Brain microvascular endothelial cell (primary cell): ENCODE measurements around the gene LARP4B.

ENCODE experiments used
- DNase-seq: peaks from one replicate; pipeline ENCODE4 v3.0.0-alpha.2; 2020
- H3K27ac ChIP-seq: fragments of 250-450 bp; sonication (Bioruptor Pico); 2 replicates; pipeline ENCODE4 v1.5.1; 2020; ENCODE audit warnings: mild to moderate bottlenecking, moderate library complexity
- H3K27me3 ChIP-seq: fragments of 250-450 bp; sonication (Bioruptor Pico); replicated peaks from 2 replicates; pipeline ENCODE4 v1.5.1; 2020; ENCODE audit warnings: mild to moderate bottlenecking
- H3K36me3 ChIP-seq: fragments of 250-450 bp; sonication (Bioruptor Pico); replicated peaks from 2 replicates; pipeline ENCODE4 v1.5.1; 2020; ENCODE audit warnings: mild to moderate bottlenecking
- H3K4me3 ChIP-seq: 2 replicates; pipeline ENCODE4 v1.5.1; 2011; ENCODE audit warnings: low read depth, mild to moderate bottlenecking, control low read depth, low read length, moderate library complexity
- CTCF ChIP-seq: IDR thresholded peaks from 2 replicates; pipeline ENCODE4 v1.5.1; 2011; ENCODE audit warnings: low read depth, mild to moderate bottlenecking, moderate library complexity, low read length, control low read depth, inconsistent platforms; ENCODE audit errors: missing control alignments
- in situ Hi-C: cut with HindIII; loops from 2 replicates; pipeline ENCODE4 v1.10.0; 2017; ENCODE audit warnings: low sequenced_read_pairs, low pct_ligation_motif_present

LARP4B gene

GRCh38 chr10:828191-828590, 103.3 kb downstream of the LARP4B start:
- Histone ChIP-seq H3K36me3 (peaks cover 54% of the 10 kb centered on the region), H3K4me3 (no peak overlapping the region), H3K27me3 (no peaks in the 10 kb centered on the region), H3K27ac (no peak overlapping the region)
- in situ Hi-C loops = no loop called here
- TF ChIP-seq CTCF = no peak
- DNase-seq = no peak

GRCh38 chr10:824946-825345, 106.6 kb downstream of the LARP4B start:
- no peak for TF ChIP-seq CTCF
- no peak for DNase-seq
- H3K27me3 ChIP-seq = no peaks in the 10 kb centered on the region
- no peak overlapping the region for H3K4me3 ChIP-seq
- in situ Hi-C loops = no loop called here
- no peak overlapping the region for H3K27ac ChIP-seq
- peaks cover 71% of the 10 kb centered on the region for H3K36me3 ChIP-seq

GRCh38 chr10:824497-824896, 107.0 kb downstream of the LARP4B start:
- DNase-seq = no peak
- H3K27me3 ChIP-seq = no peaks in the 10 kb centered on the region
- peaks cover 73% of the 10 kb centered on the region for H3K36me3 ChIP-seq
- no peak overlapping the region for H3K27ac ChIP-seq
- no peak for TF ChIP-seq CTCF
- in situ Hi-C loops = no loop called here
- H3K4me3 ChIP-seq = no peak overlapping the region

- no peaks in the 10 kb centered on the region for H3K27me3 ChIP-seq
- DNase-seq = no peak
- H3K36me3 ChIP-seq = peaks cover 64% of the 10 kb centered on the region
- no peak overlapping the region for H3K4me3 ChIP-seq
- in situ Hi-C loops = no loop called here
- no peak overlapping the region for H3K27ac ChIP-seq
- TF ChIP-seq CTCF = no peak
These were observed 108.7 kb downstream of the LARP4B start for GRCh38 chr10:822661-823367.

GRCh38 chr10:822197-822596, 109.3 kb downstream of the LARP4B start:
- Histone ChIP-seq H3K4me3 (no peak overlapping the region), H3K27me3 (no peaks in the 10 kb centered on the region), H3K27ac (no peak overlapping the region), H3K36me3 (peaks cover 67% of the 10 kb centered on the region)
- DNase-seq = no peak
- in situ Hi-C loops = no loop called here
- no peak for TF ChIP-seq CTCF

- Histone ChIP-seq H3K36me3 (peaks cover 76% of the 10 kb centered on the region), H3K27ac (no peak overlapping the region), H3K27me3 (no peaks in the 10 kb centered on the region), H3K4me3 (no peak overlapping the region)
- no peak for TF ChIP-seq CTCF
- no peak for DNase-seq
- in situ Hi-C loops = no loop called here
These were observed 110.2 kb downstream of the LARP4B start for GRCh38 chr10:821322-821721.
